Left lung (tissue), 10 donors: Measurements from ENCODE around the gene FTCD. TPM values are rescaled to one million over a fixed set of nuclear protein-coding genes. Genes with fewer than 3 reads are reported as not detected.

Experiments used
- ATAC-seq: fragments of 200-7000 bp; cut with Tn5 transposase; one replicate; pipeline ENCODE4 v1.9.1; 2020; ENCODE audit warnings: moderate library complexity
- DNase-seq, 4 donors: peaks; one replicate each; pipeline ENCODE4 v3.0.0-alpha.2; 2013 to 2020
- H3K27ac ChIP-seq, 2 donors: fragments of 200-600 bp; sonication (generic) in 1 of 2; one replicate each; pipeline versions ENCODE4 v1.5.0 to v1.8.0; 2020 to 2021
- H3K27me3 ChIP-seq, 2 donors: fragments of 200-600 bp; sonication (generic) in 1 of 2; one replicate each; pipeline versions ENCODE4 v1.5.0 to v1.8.0; 2020 to 2021
- H3K36me3 ChIP-seq, 2 donors: fragments of 200-600 bp; sonication (generic) in 1 of 2; one replicate each; pipeline versions ENCODE4 v1.5.0 to v1.8.0; 2020 to 2021
- H3K4me1 ChIP-seq, 2 donors: fragments of 200-600 bp; one replicate each; pipeline ENCODE4 v1.8.0; 2021
- H3K4me3 ChIP-seq, 2 donors: fragments of 200-600 bp; sonication (generic) in 1 of 2; one replicate each; pipeline versions ENCODE4 v1.5.0 to v1.8.0; 2020 to 2021; ENCODE audit warnings: mild to moderate bottlenecking in 1 of 2
- H3K9me3 ChIP-seq, 2 donors: fragments of 200-600 bp; sonication (generic) in 1 of 2; one replicate each; pipeline versions ENCODE4 v1.5.0 to v1.8.0; 2020 to 2021
- CTCF ChIP-seq, 2 donors: fragments of 200-600 bp; sonication (generic) in 1 of 2; IDR thresholded peaks; one replicate each; pipeline versions ENCODE4 v1.5.0 to v1.8.0; 2021; ENCODE audit warnings: antibody characterized with exemption in 2 of 2
- intact Hi-C, 2 donors: fragments of 100-400 bp; cut with DNase I; formaldehyde crosslinking; loops; one replicate each; pipeline versions ENCODE4 v1.11.2 to v1.14.2; 2022
- polyA plus RNA-seq, 6 donors: library from polyadenylated mRNA; unstranded; fragments of 120-200 nt; gene quantifications; one replicate each; pipeline ENCODE4 v1.2.1, GENCODE V29; 2013; ENCODE audit not compliant: insufficient read length in 6 of 6
- total RNA-seq, 2 donors: library from RNA; stranded (reverse); fragmentation: NEBNext Ultra II Directional; extraction: Animal tissue kit (Norgen Biotek cat#: 25700); gene quantifications; one replicate each; pipeline ENCODE4 v1.2.1, GENCODE V29; 2021
- donor health status: DM: no; HTN: yes; CAD: no.
- donor health status: DM: no; HTN: no; CAD: no.

FTCD gene
- total and polyA plus RNA-seq, 8 donors = 0.29 to 2.4 (median 1.6) TPM

GRCh38 chr21:46165098-46165497 lies 9.7 kb upstream of the FTCD start:
- ATAC-seq (no peak), DNase-seq (no peak)
- peaks cover 0 to 10% of the 10 kb centered on the region in 2 donors for H3K36me3 ChIP-seq
- no peaks in the 10 kb centered on the region for H3K4me1 ChIP-seq
- no peaks in the 10 kb centered on the region for H3K27me3 ChIP-seq
- TF ChIP-seq CTCF (IDR thresholded peaks at IDR 0.05) = no peak
- peaks cover 0 to 7% of the 10 kb centered on the region in 2 donors for H3K9me3 ChIP-seq
- intact Hi-C loops = no loop called here
- no peak overlapping the region for H3K27ac ChIP-seq
- H3K4me3 ChIP-seq = no peak overlapping the region

- DNase-seq (no peak), ATAC-seq (no peak)
- no peaks in the 10 kb centered on the region for H3K4me1 ChIP-seq
- H3K27me3 ChIP-seq = no peaks in the 10 kb centered on the region
- H3K4me3 ChIP-seq = no peak overlapping the region
- H3K36me3 ChIP-seq = peaks cover 0 to 10% of the 10 kb centered on the region in 2 donors
- no peak overlapping the region for H3K27ac ChIP-seq
- intact Hi-C loops = no loop called here
- TF ChIP-seq CTCF (IDR thresholded peaks at IDR 0.05) = no peak
- peaks cover 0 to 7% of the 10 kb centered on the region in 2 donors for H3K9me3 ChIP-seq
Measured at GRCh38 chr21:46163380-46163779, 8.0 kb upstream of the FTCD start.

- Histone ChIP-seq H3K4me1 (no peaks in the 10 kb centered on the region), H3K4me3 (no peak overlapping the region), H3K9me3 (peaks cover 0 to 7% of the 10 kb centered on the region in 2 donors), H3K36me3 (peaks cover 0 to 10% of the 10 kb centered on the region in 2 donors), H3K27me3 (no peaks in the 10 kb centered on the region), H3K27ac (no peak overlapping the region)
- DNase-seq (peak in 1 of 4 donors; percentile 71), ATAC-seq (no peak)
- no peak for TF ChIP-seq CTCF (IDR thresholded peaks at IDR 0.05)
- intact Hi-C loops = no loop called here
Measured at GRCh38 chr21:46161633-46162592, 6.5 kb upstream of the FTCD start.

- DNase-seq (peak in 1 of 4 donors; percentile 78), ATAC-seq (no peak)
- no peak for TF ChIP-seq CTCF (IDR thresholded peaks at IDR 0.05)
- Histone ChIP-seq H3K4me3 (no peak overlapping the region), H3K36me3 (peaks cover 0 to 10% of the 10 kb centered on the region in 2 donors), H3K27me3 (no peaks in the 10 kb centered on the region), H3K27ac (no peak overlapping the region), H3K9me3 (peaks cover 0 to 7% of the 10 kb centered on the region in 2 donors), H3K4me1 (no peaks in the 10 kb centered on the region)
- intact Hi-C loops = no loop called here
Measured at GRCh38 chr21:46160907-46161632, 5.7 kb upstream of the FTCD start.

GRCh38 chr21:46160657-46160906 lies 5.2 kb upstream of the FTCD start:
- Histone ChIP-seq H3K9me3 (peaks cover 0 to 7% of the 10 kb centered on the region in 2 donors), H3K27ac (no peak overlapping the region), H3K27me3 (no peaks in the 10 kb centered on the region), H3K4me1 (no peaks in the 10 kb centered on the region), H3K4me3 (no peak overlapping the region), H3K36me3 (peaks cover 0 to 10% of the 10 kb centered on the region in 2 donors)
- intact Hi-C loops = no loop called here
- DNase-seq = peak in 1 of 4 donors; percentile 55
- ATAC-seq = no peak
- no peak for TF ChIP-seq CTCF (IDR thresholded peaks at IDR 0.05)
